HEK293 (cell line): Measurements from ENCODE around the gene CEP55.

ENCODE experiments used
- CTCF ChIA-PET: fragments of 350-600 bp; formaldehyde crosslinking; extraction: SDS; loops from one replicate; lab custom pipeline; 2021; ENCODE audit warnings: antibody characterized with exemption; lab: Yijun Ruan, JAX
- POLR2A ChIA-PET: fragments of 300-600 bp; formaldehyde crosslinking; extraction: SDS; loops from one replicate; lab custom pipeline; 2020; ENCODE audit warnings: antibody characterized with exemption, inconsistent platforms; lab: Yijun Ruan, JAX
- H3K27ac ChIP-seq: fragments of 200-500 bp; sonication (Bioruptor generic); 2 replicates; pipeline ENCODE4 v1.5.1; 2014; ENCODE audit warnings: low read depth, low read length, control low read depth, inconsistent platforms; ENCODE audit errors: extremely low read depth
- H3K36me3 ChIP-seq, 2 experiments: fragments of 200-500 bp in 1 of 2; sonication (Bioruptor generic) in 1 of 2; 1 replicate in 1 of 2; 2 replicates in 1 of 2; pipeline ENCODE4 v1.5.1; 2014 to 2017; ENCODE audit warnings: inconsistent platforms in 2 of 2, low read length in 2 of 2; ENCODE audit not compliant: control insufficient read depth in 2 of 2, insufficient read depth in 1 of 2
- H3K4me1 ChIP-seq: fragments of 200-500 bp; sonication (Bioruptor generic); 2 replicates; pipeline ENCODE4 v1.5.1; 2014; ENCODE audit warnings: mild to moderate bottlenecking, low read length, inconsistent platforms; ENCODE audit not compliant: control insufficient read depth, insufficient read depth
- H3K4me3 ChIP-seq: 2 replicates; pipeline ENCODE4 v1.5.1; 2011; ENCODE audit warnings: low read depth, mild to moderate bottlenecking, control low read depth, low read length, moderate library complexity
- H3K9me3 ChIP-seq: fragments of 200-500 bp; sonication (Bioruptor generic); 2 replicates; pipeline ENCODE4 v1.5.1; 2014; ENCODE audit warnings: low read depth, low read length, inconsistent platforms; ENCODE audit not compliant: control insufficient read depth, insufficient read depth
- GFI1B ChIP-seq: fragments of 450-650 bp; formaldehyde crosslinking; IDR thresholded peaks from 2 replicates; pipeline ENCODE4 v1.5.1; 2016; ENCODE audit warnings: missing biosample characterization, missing genetic modification characterization
- GLIS2 ChIP-seq: fragments of 450-650 bp; formaldehyde crosslinking; IDR thresholded peaks from 2 replicates; pipeline ENCODE4 v1.5.1; 2016; ENCODE audit warnings: missing biosample characterization, missing genetic modification characterization
- INSM2 ChIP-seq: fragments of 450-650 bp; formaldehyde crosslinking; IDR thresholded peaks from 2 replicates; pipeline ENCODE4 v1.5.1; 2016; ENCODE audit warnings: missing biosample characterization, missing genetic modification characterization
- REPIN1 ChIP-seq: fragments of 450-650 bp; formaldehyde crosslinking; IDR thresholded peaks from 2 replicates; pipeline ENCODE4 v1.5.1; 2017; ENCODE audit warnings: missing biosample characterization, missing genetic modification characterization, low read depth
- SP3 ChIP-seq: fragments of 450-650 bp; formaldehyde crosslinking; IDR thresholded peaks from 2 replicates; pipeline ENCODE4 v1.5.1; 2016; ENCODE audit warnings: missing biosample characterization, missing genetic modification characterization
- YY1 ChIP-seq: fragments of 450-650 bp; formaldehyde crosslinking; IDR thresholded peaks from 2 replicates; pipeline ENCODE4 v1.5.1; 2018; ENCODE audit warnings: missing biosample characterization, missing genetic modification characterization
- ZBTB10 ChIP-seq: fragments of 450-650 bp; formaldehyde crosslinking; IDR thresholded peaks from 2 replicates; pipeline ENCODE4 v1.5.1; 2016; ENCODE audit warnings: missing biosample characterization, missing genetic modification characterization
- ZNF174 ChIP-seq: fragments of 450-650 bp; formaldehyde crosslinking; IDR thresholded peaks from 2 replicates; pipeline ENCODE4 v1.5.0; 2017; ENCODE audit warnings: missing biosample characterization, mild to moderate bottlenecking, missing genetic modification characterization
- ZNF211 ChIP-seq: fragments of 450-650 bp; formaldehyde crosslinking; IDR thresholded peaks from 2 replicates; pipeline ENCODE4 v1.5.1; 2016; ENCODE audit warnings: low read depth, missing biosample characterization, missing genetic modification characterization
- ZNF214 ChIP-seq: fragments of 450-650 bp; formaldehyde crosslinking; IDR thresholded peaks from 2 replicates; pipeline ENCODE4 v1.5.1; 2017; ENCODE audit warnings: missing biosample characterization, mild to moderate bottlenecking, missing genetic modification characterization, borderline replicate concordance
- ZNF280D ChIP-seq: fragments of 450-650 bp; formaldehyde crosslinking; IDR thresholded peaks from 2 replicates; pipeline ENCODE4 v1.5.1; 2016; ENCODE audit warnings: missing biosample characterization, missing genetic modification characterization
- ZNF324 ChIP-seq: fragments of 450-650 bp; formaldehyde crosslinking; IDR thresholded peaks from 2 replicates; pipeline ENCODE4 v1.5.1; 2016; ENCODE audit warnings: missing biosample characterization, missing genetic modification characterization
- ZNF394 ChIP-seq: fragments of 450-650 bp; formaldehyde crosslinking; IDR thresholded peaks from 2 replicates; pipeline ENCODE4 v1.5.1; 2016; ENCODE audit warnings: missing biosample characterization, missing genetic modification characterization, mild to moderate bottlenecking, moderate library complexity, borderline replicate concordance
- ZNF623 ChIP-seq: fragments of 450-650 bp; formaldehyde crosslinking; IDR thresholded peaks from 2 replicates; pipeline ENCODE4 v1.5.1; 2016; ENCODE audit warnings: missing biosample characterization, missing genetic modification characterization
- ZNF626 ChIP-seq: fragments of 450-650 bp; sonication (Bioruptor Pico); formaldehyde crosslinking; IDR thresholded peaks from 2 replicates; pipeline ENCODE4 v1.5.1; 2018; ENCODE audit warnings: missing biosample characterization, missing genetic modification characterization, inconsistent platforms
- ZNF654 ChIP-seq: fragments of 450-650 bp; formaldehyde crosslinking; IDR thresholded peaks from 2 replicates; pipeline ENCODE4 v1.5.1; 2016; ENCODE audit warnings: low read depth, missing biosample characterization, missing genetic modification characterization
- TF ChIP-seq, protein P1 (sequence below): fragments of 450-650 bp; formaldehyde crosslinking; IDR thresholded peaks from 2 replicates; pipeline ENCODE4 v1.5.1; 2016; ENCODE audit warnings: missing biosample characterization, missing genetic modification characterization
- TF ChIP-seq, protein P2 (sequence below): fragments of 450-650 bp; formaldehyde crosslinking; IDR thresholded peaks from 2 replicates; pipeline ENCODE4 v1.5.1; 2016; ENCODE audit warnings: missing biosample characterization, missing genetic modification characterization, low read depth

CEP55 gene

GRCh38 chr10:93496322-93497041 is at the start of gene CEP55 (continued):
- TF ChIP-seq YY1 (no peak), ZNF280D (tag by site-specific recombination) (no peak), ZNF654 (tag by site-specific recombination) (no peak)
- TF ChIP-seq, all 188 proteins: peak for 41

GRCh38 chr10:93447019-93447418 is 49.4 kb upstream of the CEP55 start:
- ChIA-PET POLR2A (interaction anchor here (1.9 to 2.1 kb wide), 2 partner anchors 10 to 35 kb away, joined by 5 to 11 read pairs; partner anchors contain the start of gene MYOF), CTCF (interaction anchor here (1.1 to 1.5 kb wide), 3 partner anchors 10 to 35 kb away, joined by 3 to 8 read pairs (median 7); partner anchors contain the start of gene MYOF)
- TF ChIP-seq ZBTB10 = no peak
- no peak for TF ChIP-seq REPIN1 (tag by site-specific recombination)
- TF ChIP-seq, protein P1, sequence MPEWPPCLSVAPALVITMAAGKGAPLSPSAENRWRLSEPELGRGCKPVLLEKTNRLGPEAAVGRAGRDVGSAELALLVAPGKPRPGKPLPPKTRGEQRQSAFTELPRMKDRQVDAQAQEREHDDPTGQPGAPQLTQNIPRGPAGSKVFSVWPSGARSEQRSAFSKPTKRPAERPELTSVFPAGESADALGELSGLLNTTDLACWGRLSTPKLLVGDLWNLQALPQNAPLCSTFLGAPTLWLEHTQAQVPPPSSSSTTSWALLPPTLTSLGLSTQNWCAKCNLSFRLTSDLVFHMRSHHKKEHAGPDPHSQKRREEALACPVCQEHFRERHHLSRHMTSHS (tag by site-specific recombination) = no peak
- TF ChIP-seq ZNF623 (tag by site-specific recombination) = no peak
- TF ChIP-seq ZNF324 (tag by site-specific recombination) = no peak
- TF ChIP-seq GFI1B (tag by site-specific recombination) = no peak
- TF ChIP-seq, protein P2, sequence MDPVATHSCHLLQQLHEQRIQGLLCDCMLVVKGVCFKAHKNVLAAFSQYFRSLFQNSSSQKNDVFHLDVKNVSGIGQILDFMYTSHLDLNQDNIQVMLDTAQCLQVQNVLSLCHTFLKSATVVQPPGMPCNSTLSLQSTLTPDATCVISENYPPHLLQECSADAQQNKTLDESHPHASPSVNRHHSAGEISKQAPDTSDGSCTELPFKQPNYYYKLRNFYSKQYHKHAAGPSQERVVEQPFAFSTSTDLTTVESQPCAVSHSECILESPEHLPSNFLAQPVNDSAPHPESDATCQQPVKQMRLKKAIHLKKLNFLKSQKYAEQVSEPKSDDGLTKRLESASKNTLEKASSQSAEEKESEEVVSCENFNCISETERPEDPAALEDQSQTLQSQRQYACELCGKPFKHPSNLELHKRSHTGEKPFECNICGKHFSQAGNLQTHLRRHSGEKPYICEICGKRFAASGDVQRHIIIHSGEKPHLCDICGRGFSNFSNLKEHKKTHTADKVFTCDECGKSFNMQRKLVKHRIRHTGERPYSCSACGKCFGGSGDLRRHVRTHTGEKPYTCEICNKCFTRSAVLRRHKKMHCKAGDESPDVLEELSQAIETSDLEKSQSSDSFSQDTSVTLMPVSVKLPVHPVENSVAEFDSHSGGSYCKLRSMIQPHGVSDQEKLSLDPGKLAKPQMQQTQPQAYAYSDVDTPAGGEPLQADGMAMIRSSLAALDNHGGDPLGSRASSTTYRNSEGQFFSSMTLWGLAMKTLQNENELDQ (tag by site-specific recombination) = no peak
- no peak for TF ChIP-seq ZNF394 (tag by site-specific recombination)
- TF ChIP-seq INSM2 (tag by site-specific recombination) = no peak
- no peak for TF ChIP-seq ZNF214 (tag by site-specific recombination)
- no peak for TF ChIP-seq ZNF626 (tag by site-specific recombination)
- no peak for TF ChIP-seq SP3 (tag by site-specific recombination)
- no peak for TF ChIP-seq GLIS2 (tag by site-specific recombination)
- no peak for TF ChIP-seq ZNF174 (tag by site-specific recombination)
- TF ChIP-seq ZNF211 (tag by site-specific recombination) = no peak
- no peak overlapping the region for H3K4me3 ChIP-seq
- no peak overlapping the region for H3K27ac ChIP-seq
- peaks cover 2% of the 10 kb centered on the region; the same call in 1 of the 2 replicates for H3K4me1 ChIP-seq
- no peaks in the 10 kb centered on the region for H3K9me3 ChIP-seq
- H3K36me3 ChIP-seq = no peaks in the 10 kb centered on the region
